Measurements from ENCODE around the gene ZFYVE28. TPM values are rescaled to one million over a fixed set of nuclear protein-coding genes. Genes with fewer than 3 reads are reported as not detected.

The ZFYVE28 gene
- total RNA-seq, 1 donor from 2014 or later: 5.6 TPM

- Histone ChIP-seq H3K4me3 (no peak overlapping the region), H3K9me3 (replicated peaks) (peaks cover 12% of the 10 kb centered on the region), H3K36me3 (peaks cover 4% of the 10 kb centered on the region), H3K4me1 (no peaks in the 10 kb centered on the region), H3K27me3 (ENCODE audit: low read depth) (no peaks in the 10 kb centered on the region), H3K27ac (replicated peaks) (no peak overlapping the region)
- TF ChIP-seq CTCF (IDR thresholded peaks at IDR 0.05; ENCODE audit: borderline replicate concordance): no peak
- no peak for DNase-seq
- intact Hi-C loops (cut with micrococcal nuclease): no loop called here
Observed at GRCh38 chr4:2372488-2373030, 45.9 kb downstream of the ZFYVE28 start.

GRCh38 chr4:2371765-2372487, 46.5 kb downstream of the ZFYVE28 start:
- Histone ChIP-seq H3K27me3 (ENCODE audit: low read depth) (no peaks in the 10 kb centered on the region), H3K4me1 (no peaks in the 10 kb centered on the region), H3K27ac (replicated peaks) (no peak overlapping the region), H3K9me3 (replicated peaks) (peaks cover 12% of the 10 kb centered on the region), H3K36me3 (peaks cover 4% of the 10 kb centered on the region), H3K4me3 (no peak overlapping the region)
- DNase-seq: no peak
- intact Hi-C loops (cut with micrococcal nuclease): no loop called here
- TF ChIP-seq CTCF (IDR thresholded peaks at IDR 0.05; ENCODE audit: borderline replicate concordance): no peak

- Histone ChIP-seq H3K27me3 (ENCODE audit: low read depth) (no peaks in the 10 kb centered on the region), H3K9me3 (replicated peaks) (peaks cover 12% of the 10 kb centered on the region), H3K4me3 (no peak overlapping the region), H3K36me3 (peaks cover 4% of the 10 kb centered on the region), H3K27ac (replicated peaks) (no peak overlapping the region), H3K4me1 (peaks cover 10% of the 10 kb centered on the region)
- DNase-seq: no peak
- intact Hi-C loops (cut with micrococcal nuclease): no loop called here
- no peak for TF ChIP-seq CTCF (IDR thresholded peaks at IDR 0.05; ENCODE audit: borderline replicate concordance)
Observed at GRCh38 chr4:2370597-2371320, 47.7 kb downstream of the ZFYVE28 start.

- TF ChIP-seq CTCF (IDR thresholded peaks at IDR 0.05; ENCODE audit: borderline replicate concordance): no peak
- Histone ChIP-seq H3K4me3 (no peak overlapping the region), H3K4me1 (peaks cover 28% of the 10 kb centered on the region), H3K9me3 (replicated peaks) (peaks cover 12% of the 10 kb centered on the region), H3K27me3 (ENCODE audit: low read depth) (no peaks in the 10 kb centered on the region), H3K27ac (replicated peaks) (no peak overlapping the region), H3K36me3 (peaks cover 4% of the 10 kb centered on the region)
- intact Hi-C loops (cut with micrococcal nuclease): no loop called here
- DNase-seq: no peak
Observed at GRCh38 chr4:2368746-2369437, 49.6 kb downstream of the ZFYVE28 start.

GRCh38 chr4:2367626-2368025, 50.8 kb downstream of the ZFYVE28 start:
- H3K27me3 ChIP-seq (ENCODE audit: low read depth): no peaks in the 10 kb centered on the region
- DNase-seq: no peak
- H3K4me1 ChIP-seq: peaks cover 41% of the 10 kb centered on the region
- peaks cover 12% of the 10 kb centered on the region for H3K9me3 ChIP-seq (replicated peaks)
- no peak overlapping the region for H3K27ac ChIP-seq (replicated peaks)
- H3K36me3 ChIP-seq: peaks cover 4% of the 10 kb centered on the region
- TF ChIP-seq CTCF (IDR thresholded peaks at IDR 0.05; ENCODE audit: borderline replicate concordance): no peak
- intact Hi-C loops (cut with micrococcal nuclease): no loop called here
- no peak overlapping the region for H3K4me3 ChIP-seq
